ENCODE results near the gene ATXN2.
A peak's percentile ranks its signal among the peaks of the same experiment; 100 is the strongest.

Gene ATXN2

DNA sequence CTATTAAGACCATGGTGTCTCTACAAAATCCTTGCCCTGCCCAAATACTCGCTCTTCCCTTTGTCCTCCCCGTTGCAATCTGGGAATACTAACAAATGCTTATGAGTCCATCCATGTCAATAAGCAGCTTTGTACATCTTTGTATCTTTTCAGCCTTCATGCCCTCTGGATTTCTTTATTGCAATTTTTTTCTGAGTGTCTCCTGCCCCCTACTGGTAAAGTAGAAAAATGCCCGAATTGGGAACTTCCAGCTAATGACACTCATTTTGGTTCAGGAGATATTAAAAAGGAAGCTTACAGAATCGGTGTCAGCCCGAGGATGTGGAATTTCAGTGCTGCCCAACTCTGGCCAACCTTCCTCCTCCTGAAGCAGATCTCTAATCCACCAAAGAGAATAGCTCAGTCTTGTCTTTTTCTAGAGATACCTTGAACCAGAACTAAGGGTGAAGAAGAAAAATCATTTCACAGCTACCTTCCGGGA is 147.4 kb downstream of the ATXN2 start:
- peak; percentile 50 for DNase-seq (ENCODE audit: low spot score)
- FAIRE-seq: peak; percentile 25

DNA sequence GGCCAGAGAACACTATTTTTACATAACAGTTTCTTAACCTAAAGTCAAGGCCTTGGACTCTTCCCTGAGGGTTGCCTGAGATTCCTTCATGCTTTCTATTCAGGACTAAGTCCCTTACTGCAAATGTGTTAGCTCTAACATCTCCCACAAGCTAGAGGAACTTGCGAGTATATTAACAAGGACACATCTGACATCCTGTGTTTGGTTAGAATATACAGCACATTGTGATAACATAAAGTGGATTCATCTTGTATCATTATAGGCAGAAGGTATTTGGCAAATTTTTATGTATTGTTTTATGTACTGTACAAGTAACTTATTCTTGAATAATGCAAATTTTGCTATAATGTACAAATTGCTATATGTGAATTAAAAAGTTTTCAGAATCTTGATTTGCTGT is 147.9 kb downstream of the ATXN2 start:
- no peak for FAIRE-seq

DNA sequence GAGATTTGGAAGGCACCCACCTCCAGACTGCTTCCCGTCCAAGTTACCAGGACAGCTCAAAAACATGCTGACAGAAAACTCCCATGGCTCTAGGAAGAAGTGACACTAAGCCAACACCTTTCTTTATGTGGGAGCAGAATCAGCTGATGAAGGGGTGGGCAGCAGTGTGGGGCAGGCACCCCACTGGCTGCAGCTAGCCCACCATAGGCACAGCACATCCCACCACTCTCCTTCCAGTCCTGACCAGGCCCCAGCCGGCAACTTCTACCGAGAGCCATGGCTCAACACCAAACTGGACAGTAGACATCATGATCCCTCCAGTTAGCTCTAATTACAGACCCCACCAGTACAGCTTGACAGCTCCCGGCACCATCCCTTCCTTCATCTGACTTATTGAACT is 148.4 kb downstream of the ATXN2 start:
- DNase-seq (ENCODE audit: low spot score): no peak
- FAIRE-seq: no peak

More for the DNA sequence above, 147.9 kb downstream of the ATXN2 start:
- DNase-seq (ENCODE audit: low spot score): no peak

DNA sequence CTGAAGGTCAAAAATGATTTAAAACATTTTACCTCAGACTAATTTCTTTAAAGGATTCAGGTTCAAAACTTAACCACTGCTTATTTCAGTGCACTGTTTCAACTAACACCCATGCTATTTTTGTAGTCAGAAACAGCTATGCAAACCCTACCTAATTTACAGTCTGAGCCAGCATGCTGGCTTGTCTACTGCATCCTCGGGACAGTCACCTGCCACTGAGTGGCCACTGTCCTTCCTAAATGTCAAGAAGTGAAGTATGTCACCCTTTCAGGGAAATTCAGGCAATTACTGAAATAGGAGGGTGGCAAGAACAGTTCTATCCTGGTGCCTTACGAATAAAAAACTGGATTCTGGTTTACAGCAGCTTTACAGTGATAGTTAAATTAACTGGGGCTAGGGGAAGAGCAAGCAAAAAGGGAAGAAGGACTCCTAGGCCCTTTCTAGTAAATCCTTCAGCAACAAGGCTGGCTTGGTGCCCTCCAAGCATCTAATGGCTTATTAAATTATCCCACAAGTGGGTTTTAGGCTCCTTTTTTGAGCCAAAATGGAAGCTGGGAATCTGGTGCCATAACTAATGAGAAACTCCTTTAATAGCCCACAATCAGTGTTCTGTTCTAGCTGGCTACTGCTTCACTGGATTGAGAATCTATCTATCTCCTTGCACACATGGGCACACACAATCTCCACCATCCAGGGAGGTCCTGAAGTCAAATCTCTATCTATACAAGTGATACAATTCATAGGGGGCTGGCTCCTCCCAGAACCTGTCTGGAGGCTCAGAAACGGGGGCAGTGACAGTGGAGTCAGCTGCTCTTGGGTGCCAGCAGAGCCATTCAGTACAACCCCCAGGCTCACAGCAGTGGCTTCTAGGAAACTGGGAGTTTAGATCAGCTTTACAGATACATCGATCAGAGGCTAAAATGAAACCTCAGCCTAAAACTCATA is 150.0 kb downstream of the ATXN2 start:
- DNase-seq (ENCODE audit: low spot score) (no peak), FAIRE-seq (no peak)

- FAIRE-seq: no peak
- DNase-seq (ENCODE audit: low spot score): no peak
Observed at GRCh38 chr12:111448266-111448830, 150.8 kb downstream of the ATXN2 start.

- FAIRE-seq (no peak), DNase-seq (ENCODE audit: low spot score) (no peak)
Observed at GRCh38 chr12:111447571-111448265, 151.4 kb downstream of the ATXN2 start.

GRCh38 chr12:111446631-111447570 is 152.2 kb downstream of the ATXN2 start:
- FAIRE-seq (no peak), DNase-seq (ENCODE audit: low spot score) (no peak)

DNA sequence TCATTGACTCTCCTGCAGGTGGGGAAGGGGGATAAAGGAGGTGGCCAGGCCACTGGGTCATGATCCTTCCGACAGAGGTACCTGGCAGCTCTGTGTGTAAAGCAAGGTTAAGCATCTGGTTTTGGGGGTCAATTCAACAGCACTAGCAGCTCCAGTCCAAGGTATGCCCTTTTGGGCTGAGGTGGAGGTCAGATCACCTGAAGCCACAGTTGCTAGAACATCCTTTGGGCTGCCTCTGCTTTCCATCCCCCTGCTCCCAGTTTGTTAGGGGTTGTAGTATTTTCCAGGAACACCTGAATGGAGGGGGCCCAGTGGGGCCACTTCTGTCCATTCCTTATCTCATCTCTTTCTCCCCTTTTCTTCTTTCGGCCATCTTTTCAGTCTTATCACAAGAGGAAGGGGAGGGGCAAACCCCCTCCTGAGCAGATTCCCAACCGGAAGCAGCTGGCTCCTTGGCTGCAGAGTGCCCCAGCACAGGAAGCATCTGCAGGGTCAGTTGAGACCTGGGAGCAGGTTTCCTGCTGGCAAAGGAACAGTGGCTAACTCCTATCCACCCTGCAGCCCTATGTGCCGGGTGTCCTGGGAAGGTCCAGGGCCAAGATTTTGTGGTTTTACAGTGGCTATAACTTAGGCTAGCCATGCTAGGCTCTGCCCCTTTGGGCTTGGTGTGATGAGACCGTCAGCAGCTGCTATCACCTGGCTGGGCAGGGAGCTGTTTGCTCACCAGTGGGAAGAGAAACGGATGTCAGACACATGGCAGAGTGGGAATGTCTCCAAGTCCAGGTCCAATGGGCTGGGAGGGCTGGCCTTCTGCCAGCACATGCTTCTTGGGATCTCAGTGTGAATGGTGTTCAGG is 153.2 kb downstream of the ATXN2 start:
- FAIRE-seq (no peak), DNase-seq (ENCODE audit: low spot score) (peak; percentile 36)

DNA sequence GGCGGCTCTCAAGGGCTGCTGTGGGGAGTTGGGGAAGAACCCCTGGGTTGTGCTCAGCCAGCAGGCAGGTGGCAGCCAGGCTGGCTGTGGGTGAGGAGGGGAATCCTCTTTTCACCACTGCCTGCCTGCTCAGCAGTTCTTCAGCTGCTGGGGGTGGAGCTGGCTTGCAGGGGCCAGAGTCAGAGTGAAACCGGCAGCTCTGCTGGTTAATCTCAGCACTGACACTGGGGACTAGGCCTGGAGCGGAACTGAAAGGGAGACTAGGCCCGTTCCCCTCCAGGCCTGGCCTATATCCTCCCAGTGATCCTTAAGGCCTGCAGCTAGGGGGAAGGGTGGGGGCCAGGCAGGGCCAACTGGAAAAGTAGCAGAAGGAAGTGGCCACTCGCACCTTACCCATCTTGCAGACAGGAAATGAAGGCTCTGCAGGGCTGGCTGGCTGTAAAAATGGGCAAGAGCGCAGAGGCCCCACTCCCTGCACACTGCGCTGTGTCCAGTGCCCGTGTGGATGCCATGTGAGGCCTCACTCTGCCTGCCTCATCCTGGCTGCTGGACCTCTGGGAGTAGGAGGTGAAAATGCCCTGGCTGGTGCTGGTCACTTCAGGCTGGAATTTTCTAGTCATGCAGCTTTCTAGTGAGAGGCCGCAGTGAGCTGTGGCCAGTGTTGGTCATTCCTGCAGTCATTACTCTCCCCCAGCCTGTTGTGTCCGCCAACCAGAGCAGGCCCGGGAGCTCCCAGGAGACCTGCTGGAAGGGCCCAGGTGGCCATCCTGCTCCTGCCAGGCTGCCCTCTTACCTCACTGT is 154.0 kb downstream of the ATXN2 start:
- no peak for FAIRE-seq
- DNase-seq (ENCODE audit: low spot score): no peak

DNA sequence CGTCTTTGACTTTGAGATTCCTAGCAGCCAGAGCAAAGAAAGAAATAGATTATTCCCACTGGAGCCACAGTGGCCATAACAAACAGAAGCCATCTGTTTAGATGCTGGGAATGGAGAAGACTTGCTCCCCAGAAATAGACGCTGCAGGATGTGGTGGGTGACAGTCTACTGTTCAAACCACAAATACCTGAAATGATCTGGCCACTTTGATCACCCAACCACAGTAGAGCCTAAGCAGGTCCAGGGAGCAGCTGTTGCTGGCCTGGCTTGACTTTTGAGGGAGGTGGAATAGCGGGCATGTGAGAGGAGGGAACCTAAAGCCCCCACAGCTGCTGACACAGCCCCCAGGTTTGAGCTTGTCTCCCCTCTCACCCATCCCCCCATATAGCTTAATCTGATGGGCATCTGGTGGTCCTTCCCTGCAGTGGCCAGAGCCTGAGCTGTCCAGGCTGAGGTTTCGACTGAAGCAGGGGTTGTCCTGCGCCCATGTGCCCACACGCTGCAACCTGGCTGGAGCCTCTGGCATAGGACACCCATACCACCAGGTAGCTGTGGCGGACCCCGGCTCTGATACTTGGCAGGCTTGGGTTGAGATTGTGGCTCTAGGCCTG is 154.7 kb downstream of the ATXN2 start:
- DNase-seq (ENCODE audit: low spot score) (peak; percentile 44), FAIRE-seq (no peak)

GRCh38 chr12:111443586-111443985 is 155.5 kb downstream of the ATXN2 start:
- FAIRE-seq: peak; percentile 18
- DNase-seq (ENCODE audit: low spot score): peak; percentile 66

DNA sequence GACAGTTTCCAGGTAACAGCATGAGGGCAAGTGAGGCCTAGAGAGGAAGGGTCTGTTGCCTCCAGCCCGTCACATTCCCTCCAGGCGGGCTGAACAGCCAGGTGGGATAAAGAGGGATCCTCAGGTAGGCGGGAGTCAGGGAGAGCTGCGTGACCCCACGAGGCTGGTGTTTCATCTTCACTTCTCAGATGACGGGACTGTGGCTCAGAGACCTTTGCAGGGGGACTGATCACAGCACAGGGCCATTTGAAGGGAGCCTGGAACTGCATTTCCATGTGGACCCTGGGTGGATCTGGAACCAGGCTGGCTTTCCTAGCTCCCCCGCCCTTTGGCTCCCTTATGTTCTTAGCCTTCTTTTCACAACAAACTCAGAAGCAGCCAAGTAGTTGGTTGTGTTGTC is 156.0 kb downstream of the ATXN2 start:
- FAIRE-seq: no peak
- no peak for DNase-seq (ENCODE audit: low spot score)

GRCh38 chr12:111442301-111443045 is 156.6 kb downstream of the ATXN2 start:
- DNase-seq (ENCODE audit: low spot score) (no peak), FAIRE-seq (no peak)

GRCh38 chr12:111441107-111441928 is 157.8 kb downstream of the ATXN2 start:
- no peak for FAIRE-seq
- DNase-seq (ENCODE audit: low spot score): no peak

GRCh38 chr12:111440631-111441030 is 158.5 kb downstream of the ATXN2 start:
- DNase-seq (ENCODE audit: low spot score) (no peak), FAIRE-seq (no peak)

DNA sequence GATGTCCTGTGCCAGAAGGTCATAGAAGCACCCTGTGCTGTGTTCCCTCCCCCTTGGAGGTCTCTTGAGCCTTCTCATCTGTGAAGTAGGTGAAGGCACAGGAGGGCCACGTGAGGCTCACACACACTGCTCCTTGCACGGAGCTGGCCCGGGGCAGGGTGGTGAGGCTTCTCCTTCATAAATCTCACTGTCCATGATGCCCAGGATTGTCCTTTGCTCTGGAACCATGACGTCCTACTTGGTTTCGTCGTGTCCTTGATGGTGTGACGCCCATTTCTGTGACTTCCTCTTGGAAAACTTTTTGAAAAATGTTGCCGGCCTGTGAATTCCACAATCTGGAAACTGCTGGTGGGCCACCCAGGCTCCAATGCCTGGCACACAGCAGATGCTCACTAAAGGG is 159.0 kb downstream of the ATXN2 start:
- no peak for DNase-seq (ENCODE audit: low spot score)
- FAIRE-seq: no peak

GRCh38 chr12:111439657-111440151 is 159.4 kb downstream of the ATXN2 start:
- DNase-seq (ENCODE audit: low spot score) (no peak), FAIRE-seq (no peak)
